DND-41 (cell line): ENCODE measurements around the gene PDLIM7.

Experiments
- CTCF ChIP-seq: IDR thresholded peaks from 2 replicates; pipeline ENCODE4 v1.5.1; 2012; ENCODE audit warnings: borderline replicate concordance, low read length, moderate library complexity, mild to moderate bottlenecking; ENCODE audit not compliant: poor library complexity, severe bottlenecking; ENCODE audit errors: extremely low read depth
- EZH2 ChIP-seq: IDR thresholded peaks from 3 replicates; pipeline ENCODE4 v1.6.1; 2012; ENCODE audit warnings: borderline replicate concordance, low read depth, mild to moderate bottlenecking, moderate library complexity, low read length, inconsistent platforms; ENCODE audit not compliant: severe bottlenecking

DNA sequence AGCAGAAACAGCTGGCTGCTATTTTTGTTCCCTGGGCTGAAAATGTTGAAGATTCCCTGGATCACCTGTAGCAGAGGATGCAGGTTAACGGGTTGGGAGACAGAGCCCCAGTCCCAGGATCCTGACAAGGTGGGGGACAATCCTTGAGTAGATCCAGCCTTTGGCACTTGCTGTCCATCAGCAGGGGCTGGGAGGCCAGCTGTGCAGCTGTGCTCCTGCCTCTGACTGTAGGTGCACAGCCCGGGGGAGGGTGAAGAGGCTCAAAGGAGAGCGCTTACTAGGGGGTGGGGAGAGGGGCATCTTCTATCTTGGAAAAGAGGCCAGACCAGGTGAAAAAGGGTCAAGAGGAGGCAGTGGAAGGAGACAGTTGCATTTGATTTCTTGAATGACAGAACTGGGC lies 22.9 kb upstream of the PDLIM7 start:
- TF ChIP-seq CTCF (no peak), EZH2 (no peak)
